ENCODE data around the gene ZNF761. TPM values are rescaled to one million over a fixed set of nuclear protein-coding genes. Genes with fewer than 3 reads are reported as not detected.
A peak's percentile ranks its signal among the peaks of the same experiment; 100 is the strongest.

The ZNF761 gene
- total and polyA plus RNA-seq, 2 of the 13 experiments (the other 11 are each of a cell fraction or from before 2014, with no cell fraction given): 11.6 to 16.2 TPM

GRCh38 chr19:53424968-53425597 lies 6.7 kb upstream of the ZNF761 start (continued):
- TF ChIP-seq IRF2 (CRISPR knock-in tag; IDR thresholded peaks at IDR 0.05) (0 out of 2 replicates have a peak, but pooled peaks have one; percentile 18), LCORL (IDR thresholded peaks at IDR 0.05) (no peak), LCORL (CRISPR knock-in tag; IDR thresholded peaks at IDR 0.05) (peak; percentile 57; the same call in 1 of the 2 replicates)

GRCh38 chr19:53432088-53432661 lies 391 bp downstream of the ZNF761 start:
- CTCF ChIA-PET (ENCODE audit: low intra/inter-chr PET ratio, low total read pairs): no interaction called here
- peak overlapping the region; percentile 92 for H3K4me2 ChIP-seq (ENCODE audit: low read depth, low read length)
- peaks cover 4 to 8% of the 10 kb centered on the region in 2 experiments; a peak in 4 of 5 replicates for H3K36me3 ChIP-seq (replicated peaks in 1 of 2; ENCODE audit: control insufficient read depth in 1 of 2, insufficient read depth in 2 of 2, low read length in 2 of 2)
- H3K9ac ChIP-seq (ENCODE audit: insufficient read depth, low read depth, low read length): peak overlapping the region; percentile 90
- H3K27ac ChIP-seq (ENCODE audit: extremely low read length, insufficient read depth, low read length): peak overlapping the region; percentile 81
- intact Hi-C loops (cut with micrococcal nuclease; ENCODE audit: unreplicated experiment) (no loop called here), in situ Hi-C loops (cut with HindIII; ENCODE audit: extremely low pct_ligation_motif_present, low pct_unique_long_range_greater_than_20kb) (no loop called here)
- no peaks in the 10 kb centered on the region for H3K9me3 ChIP-seq (ENCODE audit: low read length)
- under 1% methylated on average over 22 of the region's 30 CpGs for WGBS (ENCODE audit: low lambda C conversion rate)
- FAIRE-seq (no peak), ATAC-seq (peak; percentile 48), DNase-seq (ENCODE audit: low spot score) (no peak)
- peak overlapping the region; percentile 91 to 96 (median 93) for H3K4me3 ChIP-seq (replicated peaks in 1 of 3; ENCODE audit: insufficient read depth in 1 of 3, low read depth in 2 of 3, low read length in 3 of 3)
- no peak overlapping the region for H2AFZ ChIP-seq (ENCODE audit: low read length)
- H3K4me1 ChIP-seq (ENCODE audit: insufficient read depth, low read length): peaks cover 38% of the 10 kb centered on the region
- H3K27me3 ChIP-seq (ENCODE audit: control insufficient read depth in 1 of 2, insufficient read depth in 2 of 2, low read length in 2 of 2): no peaks in the 10 kb centered on the region; a peak in 1 of 5 replicates
- TSS peak; percentile 59 for BruUV-seq (replicated peaks)
- POLR2A ChIA-PET: interaction anchor here (1.0 to 1.4 kb wide), 4 partner anchors 72 to 187 kb away, joined by 3 to 6 read pairs (median 4); no protein-coding TSS in a partner anchor
- no peaks in the 10 kb centered on the region for H4K20me1 ChIP-seq (ENCODE audit: insufficient read depth, low read length)
- H3K79me2 ChIP-seq (ENCODE audit: insufficient read depth, low read length): peaks cover 42% of the 10 kb centered on the region
- no peak for TF ChIP-seq NR1H2 (CRISPR knock-in tag; IDR thresholded peaks at IDR 0.05; ENCODE audit: borderline replicate concordance, low read depth)
- TF ChIP-seq ZNF510 (CRISPR knock-in tag; IDR thresholded peaks at IDR 0.05; ENCODE audit: low read depth): 0 out of 2 replicates have a peak, but pooled peaks have one; percentile 14
- 0 out of 2 replicates have a peak, but pooled peaks have one; percentile 51 for TF ChIP-seq GFI1 (CRISPR knock-in tag; IDR thresholded peaks at IDR 0.05; ENCODE audit: borderline replicate concordance)
- TF ChIP-seq SIN3B (IDR thresholded peaks at IDR 0.05; ENCODE audit: low read length): no peak
- no peak for TF ChIP-seq LRRFIP1 (CRISPR knock-in tag; conservative IDR thresholded peaks at IDR 0.05)
- TF ChIP-seq ZNF407 (CRISPR knock-in tag; IDR thresholded peaks at IDR 0.05; ENCODE audit: not compliant biosample characterization): no peak

Measured in HepG2 (cell line).